Measurements from ENCODE around the gene COL9A1. TPM values are rescaled to one million over a fixed set of nuclear protein-coding genes. Genes with fewer than 3 reads are reported as not detected.

The COL9A1 gene
- total RNA-seq, 1 donor from 2014 or later = 18.7 TPM

GRCh38 chr6:70216767-70217166, 86.1 kb downstream of the COL9A1 start:
- Mint-ChIP-seq H3K4me3 (no peak overlapping the region), H3K36me3 (no peaks in the 10 kb centered on the region), H3K9me3 (no peaks in the 10 kb centered on the region), H3K27ac (no peak overlapping the region), H3K27me3 (ENCODE audit: insufficient read depth, low read depth) (peaks cover 3% of the 10 kb centered on the region), H3K4me1 (no peaks in the 10 kb centered on the region)
- Histone ChIP-seq H3K79me2 (ENCODE audit: low read depth) (no peaks in the 10 kb centered on the region), H3K27ac (no peak overlapping the region), H3K36me3 (no peaks in the 10 kb centered on the region), H3K4me3 (no peak overlapping the region), H3F3A (ENCODE audit: low read depth) (no peaks in the 10 kb centered on the region), H3K9ac (no peak overlapping the region), H4K20me1 (ENCODE audit: low read depth) (no peaks in the 10 kb centered on the region), H3K27me3 (no peaks in the 10 kb centered on the region), H3K9me3 (ENCODE audit: low read depth) (no peaks in the 10 kb centered on the region), H3K4me1 (peaks cover 5% of the 10 kb centered on the region), H2AFZ (replicated peaks) (peak overlapping the region; percentile 10), H3K4me2 (no peak overlapping the region)
- TF ChIP-seq EZH2phosphoT487 (IDR thresholded peaks at IDR 0.05) = no peak
- TF ChIP-seq CTCF (IDR thresholded peaks at IDR 0.05) = no peak
- no peak for TF ChIP-seq EZH2 (IDR thresholded peaks at IDR 0.05)
- peak; percentile 31 for DNase-seq (ENCODE audit: low spot score)

GRCh38 chr6:70215460-70216108, 87.3 kb downstream of the COL9A1 start:
- H3K9me3 ChIP-seq (ENCODE audit: low read depth) = no peaks in the 10 kb centered on the region
- DNase-seq (ENCODE audit: low spot score) = no peak
- no peak overlapping the region for H3K9ac ChIP-seq
- H3K36me3 ChIP-seq = no peaks in the 10 kb centered on the region
- Mint-ChIP-seq H3K4me3 (no peak overlapping the region), H3K27ac (no peak overlapping the region), H3K9me3 (no peaks in the 10 kb centered on the region), H3K36me3 (no peaks in the 10 kb centered on the region), H3K27me3 (ENCODE audit: insufficient read depth, low read depth) (peaks cover 3% of the 10 kb centered on the region), H3K4me1 (no peaks in the 10 kb centered on the region)
- peaks cover 5% of the 10 kb centered on the region for H3K4me1 ChIP-seq
- TF ChIP-seq CTCF (IDR thresholded peaks at IDR 0.05) (no peak), EZH2phosphoT487 (IDR thresholded peaks at IDR 0.05) (no peak), EZH2 (IDR thresholded peaks at IDR 0.05) (no peak)
- H3K27ac ChIP-seq = no peak overlapping the region
- no peak overlapping the region for H2AFZ ChIP-seq (replicated peaks)
- H3F3A ChIP-seq (ENCODE audit: low read depth) = no peaks in the 10 kb centered on the region
- H3K4me3 ChIP-seq = no peak overlapping the region
- no peaks in the 10 kb centered on the region for H4K20me1 ChIP-seq (ENCODE audit: low read depth)
- no peaks in the 10 kb centered on the region for H3K79me2 ChIP-seq (ENCODE audit: low read depth)
- no peaks in the 10 kb centered on the region for H3K27me3 ChIP-seq
- no peak overlapping the region for H3K4me2 ChIP-seq

GRCh38 chr6:70210462-70210861, 92.4 kb downstream of the COL9A1 start:
- TF ChIP-seq CTCF (IDR thresholded peaks at IDR 0.05) = peak; percentile 53
- no peak for TF ChIP-seq EZH2 (IDR thresholded peaks at IDR 0.05)
- Histone ChIP-seq H3K4me3 (no peak overlapping the region), H4K20me1 (ENCODE audit: low read depth) (no peaks in the 10 kb centered on the region), H3K27ac (no peak overlapping the region), H3K4me1 (no peaks in the 10 kb centered on the region), H3K79me2 (ENCODE audit: low read depth) (no peaks in the 10 kb centered on the region), H3K4me2 (no peak overlapping the region), H3F3A (ENCODE audit: low read depth) (no peaks in the 10 kb centered on the region), H3K27me3 (no peaks in the 10 kb centered on the region), H3K9ac (no peak overlapping the region), H2AFZ (replicated peaks) (no peak overlapping the region), H3K36me3 (no peaks in the 10 kb centered on the region), H3K9me3 (ENCODE audit: low read depth) (no peaks in the 10 kb centered on the region)
- Mint-ChIP-seq H3K4me1 (no peaks in the 10 kb centered on the region), H3K4me3 (no peak overlapping the region), H3K27me3 (ENCODE audit: insufficient read depth, low read depth) (peaks cover 4% of the 10 kb centered on the region), H3K9me3 (no peaks in the 10 kb centered on the region), H3K36me3 (no peaks in the 10 kb centered on the region), H3K27ac (no peak overlapping the region)
- DNase-seq (ENCODE audit: low spot score) = no peak
